NOMO-1 (cell line): Measurements from ENCODE around the gene PSD2.

Source experiments
- DNase-seq, 2 experiments: peaks; one replicate each; lab custom pipeline; 2025; ENCODE audit not compliant: unreplicated experiment in 2 of 2; lab: John Stamatoyannopoulos, UW

PSD2 gene

GRCh38 chr5:139795074-139796001, at the start of gene PSD2:
Gene PSD2, plus strand, starts transcription at chr5:139795808. Its CDS starts 13,633 bp downstream, at chr5:139809441.
- DNase-seq = no peak

DNA sequence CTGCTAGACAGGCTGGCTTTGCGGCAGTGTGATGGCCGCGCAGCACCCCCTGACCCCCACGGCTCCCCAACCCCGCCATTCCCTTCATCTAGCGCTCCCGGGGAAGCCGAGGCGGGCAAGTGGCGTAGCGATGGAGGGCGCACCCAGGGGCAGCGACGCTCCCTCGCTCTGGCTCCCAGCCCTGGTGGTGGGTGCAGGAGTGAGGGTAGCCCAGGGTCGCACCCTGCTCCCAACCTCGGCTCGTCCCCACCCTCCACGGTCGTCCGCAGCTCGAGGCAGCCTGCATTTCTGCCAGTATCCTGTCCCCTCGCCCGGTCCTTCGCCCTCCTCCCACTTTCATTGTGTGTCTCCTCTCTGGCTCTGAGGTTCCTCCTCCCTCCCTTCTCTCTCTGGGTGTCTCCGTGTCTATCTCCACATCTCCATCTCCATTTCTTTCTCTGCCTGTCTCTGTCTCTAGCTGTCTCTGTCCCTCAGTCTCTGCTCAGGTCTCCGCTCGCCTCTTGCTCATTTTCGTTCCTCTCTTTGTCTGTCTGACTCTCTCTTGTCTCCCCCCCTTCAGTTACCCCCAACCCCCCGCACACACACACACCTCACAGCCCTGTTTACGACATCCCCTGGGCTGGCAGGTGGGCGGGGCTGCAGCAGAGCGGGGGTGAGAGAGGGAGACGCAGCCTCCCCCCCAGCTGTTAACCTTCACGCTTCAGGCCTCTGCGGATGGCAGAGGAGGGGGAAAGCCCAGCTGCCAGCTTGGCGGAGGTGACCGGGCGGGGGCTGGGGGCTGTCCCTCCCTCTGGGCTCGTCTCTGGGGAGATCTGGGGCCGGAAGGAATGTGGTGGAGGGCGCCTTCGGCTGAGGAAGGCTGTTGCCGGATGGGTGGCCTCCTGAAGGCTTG, 48.7 kb upstream of the PSD2 start:
- DNase-seq = no peak

- DNase-seq = no peak
Measured at GRCh38 chr5:139747583-139748504, 47.8 kb upstream of the PSD2 start.

- DNase-seq = no peak
Measured at GRCh38 chr5:139748505-139748826, 47.1 kb upstream of the PSD2 start.

- no peak for DNase-seq
Measured at GRCh38 chr5:139749242-139749641, 46.4 kb upstream of the PSD2 start.

DNA sequence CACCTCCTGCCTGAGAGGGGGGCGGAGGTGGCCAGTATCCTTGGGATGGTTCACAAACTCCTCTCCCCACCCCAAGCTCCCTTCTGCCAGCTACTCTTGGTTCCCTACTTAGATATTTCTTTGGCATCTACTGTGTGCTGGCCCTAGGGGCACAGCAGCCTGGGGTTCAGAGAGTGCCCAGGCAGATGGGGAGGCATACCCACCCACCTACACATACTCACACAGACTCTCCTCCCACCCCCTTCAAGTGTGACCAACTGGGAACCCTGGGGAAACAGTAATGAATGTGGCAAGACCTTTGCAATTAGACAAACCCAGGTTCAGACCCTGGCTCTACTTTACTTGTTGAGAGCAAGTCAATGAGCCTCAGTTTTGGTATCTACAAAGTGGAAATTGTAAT, 44.4 kb upstream of the PSD2 start:
- DNase-seq = no peak

DNA sequence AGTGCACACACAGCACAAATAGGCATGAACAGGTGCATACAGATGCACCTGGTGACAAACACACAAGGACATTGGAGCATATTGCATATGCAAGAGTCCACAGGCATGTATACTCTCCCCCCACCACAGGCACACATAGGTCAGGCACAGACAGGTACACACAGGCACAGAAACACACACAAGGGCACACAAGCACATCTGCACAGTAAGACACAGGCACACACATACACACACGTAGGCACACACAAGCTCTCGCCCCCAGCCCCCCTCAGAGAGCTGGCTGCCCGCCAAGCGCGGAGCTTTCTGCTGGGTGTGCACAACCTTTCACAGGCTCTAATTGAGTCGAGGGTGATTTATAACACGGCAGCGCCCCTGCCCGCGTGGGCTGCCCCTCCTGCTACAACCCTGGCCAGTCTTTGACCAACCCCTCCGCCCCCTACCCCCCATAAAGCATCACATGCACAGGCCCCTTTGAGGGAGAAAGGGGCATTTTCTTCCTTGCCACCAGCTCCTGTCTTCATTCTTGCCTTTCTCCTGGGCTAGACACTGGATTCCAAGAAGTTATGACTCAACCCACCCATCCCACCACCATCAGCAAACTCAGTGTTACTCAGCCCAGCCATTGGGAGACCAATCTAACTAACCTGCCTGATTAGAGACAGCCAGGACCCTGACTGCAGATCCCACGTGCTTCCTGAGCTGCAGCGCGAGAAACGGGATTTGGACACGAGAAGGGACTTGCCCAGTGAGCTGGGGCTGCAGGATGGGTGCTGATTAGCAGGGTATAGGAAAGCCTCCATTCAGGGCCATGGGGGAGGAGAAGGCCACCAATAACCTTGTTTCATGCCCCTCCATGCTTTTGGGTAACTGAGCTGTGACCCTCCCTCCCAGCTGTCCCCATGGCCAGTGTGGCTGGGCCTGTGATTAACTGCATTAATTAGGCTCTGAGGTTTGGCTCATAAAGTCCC, 42.8 kb upstream of the PSD2 start:
- DNase-seq = no peak

DNA sequence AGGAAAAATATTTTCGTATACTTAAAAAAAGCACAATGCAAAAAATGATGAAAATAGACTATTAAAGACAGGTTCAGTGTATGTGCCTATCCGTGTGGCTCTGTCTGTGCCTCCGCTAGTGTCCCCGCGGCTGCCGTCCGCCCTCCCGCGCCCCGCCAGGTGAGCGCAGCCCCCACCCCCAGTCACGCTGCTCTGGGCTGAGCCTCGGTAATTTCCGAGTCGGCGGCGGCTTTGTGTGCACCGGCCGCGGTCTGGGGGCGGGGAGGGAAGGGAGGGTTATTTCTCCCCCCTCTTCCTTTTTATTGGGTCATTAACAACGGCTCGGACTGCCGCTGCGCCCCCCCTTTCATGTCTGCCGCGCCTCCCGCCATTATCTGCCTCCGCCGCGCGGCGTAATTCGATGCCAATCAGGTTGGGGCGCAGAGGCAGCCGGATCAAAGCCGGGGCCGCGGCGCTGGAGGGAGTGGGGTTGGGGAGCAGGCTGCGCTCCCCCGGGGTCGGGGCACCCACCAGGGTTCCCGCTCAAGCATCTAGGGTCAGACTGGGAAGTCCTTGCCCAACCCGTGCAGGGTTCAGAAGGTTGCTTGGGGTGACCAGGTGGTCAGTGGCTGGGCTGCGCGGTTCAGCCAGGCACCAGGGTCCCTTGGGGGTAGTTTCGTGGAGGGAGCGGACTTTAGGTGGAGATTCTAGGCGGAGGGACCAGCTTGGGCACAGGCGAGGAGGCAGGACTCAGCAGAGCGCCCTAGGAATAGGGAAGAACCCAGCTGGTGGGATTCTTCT, 39.5 kb upstream of the PSD2 start:
- no peak for DNase-seq

GRCh38 chr5:139756971-139757370, 38.6 kb upstream of the PSD2 start:
- DNase-seq = no peak

- DNase-seq = no peak
Measured at GRCh38 chr5:139757727-139758509, 37.7 kb upstream of the PSD2 start.

- no peak for DNase-seq
Measured at GRCh38 chr5:139758510-139759075, 37.0 kb upstream of the PSD2 start.

DNA sequence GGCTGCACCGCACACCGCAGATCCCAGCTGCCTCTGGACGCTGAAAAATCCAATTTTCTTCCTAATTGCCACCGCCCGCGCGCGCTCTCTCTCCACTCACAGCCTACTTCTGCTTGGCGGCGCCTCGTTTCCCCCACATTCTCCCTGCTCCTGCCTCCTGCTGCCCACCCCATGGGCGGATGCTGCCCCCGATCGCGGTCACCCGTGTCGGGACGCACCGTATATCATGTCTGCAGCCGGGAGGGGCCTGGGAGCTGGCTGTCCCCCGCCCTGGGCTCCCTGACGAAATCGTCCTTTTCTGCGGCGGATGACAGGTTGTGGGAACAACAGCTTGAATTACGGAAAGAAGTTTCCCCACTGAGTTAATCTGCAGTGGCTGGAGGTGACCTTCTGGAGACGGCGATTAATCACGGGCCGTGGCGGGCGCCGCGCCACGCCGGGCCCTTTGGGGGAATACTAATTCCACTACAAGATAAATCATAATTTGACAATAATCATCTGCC, 36.3 kb upstream of the PSD2 start:
- peak; percentile 6 to 14 for DNase-seq

DNA sequence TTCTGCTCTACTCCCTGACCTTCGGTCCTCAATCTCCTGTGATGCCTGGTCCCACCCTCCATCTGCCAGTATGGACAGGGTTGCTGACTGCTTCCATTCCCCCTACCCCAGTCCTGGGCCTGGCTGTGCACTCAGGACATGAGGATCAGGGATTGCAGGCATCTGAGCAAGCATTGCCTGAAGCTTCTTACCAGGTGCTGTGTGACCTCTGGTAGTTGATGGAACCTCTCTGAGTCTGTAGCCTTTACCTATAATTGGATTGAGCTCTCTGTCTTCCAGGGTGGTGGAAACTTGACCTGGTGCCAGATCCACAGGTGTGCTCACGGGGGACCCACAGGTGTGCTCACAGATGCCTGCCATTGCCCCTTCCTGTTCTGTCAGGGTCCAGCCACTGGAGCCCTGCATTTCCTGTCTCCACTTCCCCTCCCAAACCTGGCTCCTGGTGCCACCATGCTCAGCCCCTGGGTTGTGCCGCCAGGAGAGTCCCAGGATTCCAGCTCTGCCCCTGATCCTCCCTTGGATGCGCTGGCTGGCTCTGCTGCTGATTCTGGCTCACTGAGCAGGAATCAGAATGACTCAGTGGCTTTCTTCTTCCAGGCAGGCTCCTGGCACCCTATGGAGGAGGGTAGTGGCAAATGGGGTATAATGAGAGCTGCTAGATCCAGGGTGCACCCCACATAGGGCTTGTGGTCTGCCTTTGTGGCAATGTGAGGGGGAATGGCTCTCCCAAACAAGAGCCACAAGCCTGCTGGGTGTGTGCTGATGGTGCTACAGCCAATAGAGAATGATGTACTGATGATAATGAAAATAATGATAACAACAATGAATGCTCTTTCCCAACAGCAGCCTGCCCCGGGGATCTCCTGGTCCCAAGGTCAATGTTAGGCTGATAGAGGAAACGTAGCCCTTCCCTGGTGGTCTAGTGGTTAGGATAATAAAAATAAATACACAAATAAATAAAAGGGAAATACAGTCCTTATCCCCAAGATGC, 35.2 kb upstream of the PSD2 start:
- no peak for DNase-seq

DNA sequence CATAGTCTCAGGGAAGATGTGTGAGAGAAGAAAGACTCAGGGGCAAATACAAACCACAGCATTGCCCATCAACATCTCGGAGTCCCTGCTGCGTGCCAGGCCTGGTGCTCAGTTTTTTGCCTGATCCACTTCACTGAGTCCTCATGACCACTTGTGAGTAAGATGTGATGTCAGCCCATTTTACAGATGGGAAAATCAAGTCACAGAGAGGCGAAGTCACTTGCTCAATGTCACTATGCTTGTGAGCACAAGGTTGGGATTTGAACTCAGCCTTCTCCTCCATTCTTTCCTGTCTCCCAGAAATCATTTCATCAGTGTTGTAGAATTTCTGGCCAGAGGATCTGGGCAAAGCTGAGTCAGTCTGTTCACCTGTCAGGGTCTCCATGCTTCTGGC, 34.6 kb upstream of the PSD2 start:
- DNase-seq = no peak

DNA sequence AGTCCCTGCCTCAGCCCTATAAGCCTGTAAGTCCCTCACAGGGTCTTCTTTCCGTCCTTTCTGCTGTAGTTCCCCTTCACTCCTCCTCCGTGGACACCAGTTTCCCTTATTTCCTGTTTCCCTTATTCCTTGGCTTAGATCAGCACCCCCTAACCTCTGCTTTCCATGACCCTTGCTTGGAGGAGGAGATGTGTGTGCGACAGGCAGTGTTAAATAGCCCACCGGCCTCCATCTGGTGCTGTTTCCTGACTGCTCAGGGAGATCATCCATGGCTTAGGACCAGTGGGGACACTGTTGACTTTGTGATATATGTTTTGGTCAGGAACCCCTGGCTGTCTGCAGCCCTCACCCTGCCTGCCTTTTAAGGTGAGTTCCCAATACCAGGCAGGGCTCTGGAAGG, 34.1 kb upstream of the PSD2 start:
- no peak for DNase-seq

DNA sequence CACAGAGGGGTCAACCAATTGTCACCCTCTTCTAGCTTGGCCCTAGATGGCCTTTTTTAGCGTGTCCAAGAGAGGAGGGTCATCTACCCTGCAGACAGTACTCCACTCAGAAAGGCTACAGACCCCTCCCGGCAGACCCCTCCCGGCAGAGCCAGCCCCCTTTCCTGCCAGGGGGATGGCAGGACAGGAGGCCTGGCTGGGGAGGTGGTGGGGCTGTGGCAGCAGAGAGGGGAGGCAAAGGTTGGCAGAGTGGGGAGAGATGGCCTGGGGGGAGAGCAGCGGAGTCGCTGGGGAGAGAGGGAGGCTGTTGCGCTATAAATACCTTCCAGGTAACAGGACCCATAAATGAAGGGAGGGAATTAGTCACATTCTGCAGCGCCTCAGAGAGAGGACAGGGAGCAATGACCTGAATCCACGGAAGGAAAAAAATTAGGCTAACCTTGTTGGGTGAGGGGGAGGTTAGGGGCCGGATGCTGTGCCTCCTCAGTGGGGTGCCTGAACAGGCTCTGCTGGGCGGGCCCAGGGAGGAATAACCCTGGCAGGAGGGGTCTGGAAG, 32.9 kb upstream of the PSD2 start:
- DNase-seq = no peak
